Activated CD4-positive, alpha-beta T cell treated with anti-CD3 and anti-CD28 coated beads, Interleukin-2, amount 50 U/mL, for 24 hours (primary cell): ENCODE data around the gene CEP70.

ENCODE experiments used
- DNase-seq, 2 donors: peaks; one replicate each; pipeline ENCODE4 v3.0.0-alpha.2; 2020; ENCODE audit warnings: low read depth in 1 of 2, low spot score in 1 of 2

Gene CEP70

GRCh38 chr3:138452436-138452835 is 141.6 kb downstream of the CEP70 start:
- DNase-seq, result no peak

- DNase-seq, result no peak
Measured at GRCh38 chr3:138451595-138452162, 142.4 kb downstream of the CEP70 start.

- DNase-seq, result no peak
Measured at GRCh38 chr3:138450704-138451424, 143.2 kb downstream of the CEP70 start.

- DNase-seq, result no peak
Measured at GRCh38 chr3:138450181-138450580, 143.9 kb downstream of the CEP70 start.

GRCh38 chr3:138449490-138449889 is 144.6 kb downstream of the CEP70 start:
- no peak for DNase-seq

GRCh38 chr3:138448631-138449030 is 145.4 kb downstream of the CEP70 start:
- DNase-seq, result no peak

GRCh38 chr3:138445654-138446053 is 148.4 kb downstream of the CEP70 start:
- DNase-seq, result no peak

- DNase-seq, result no peak
Measured at GRCh38 chr3:138445236-138445635, 148.8 kb downstream of the CEP70 start.
